GM18951 (cell line): ENCODE results near the gene GATAD2A.

ENCODE experiments used
- POLR2A ChIP-seq: IDR thresholded peaks from 4 replicates; pipeline ENCODE4 v1.6.1; 2011; ENCODE audit warnings: mild to moderate bottlenecking; ENCODE audit not compliant: insufficient read length, insufficient read depth; ENCODE audit errors: extremely low read depth
- in situ Hi-C: fragments of 300-500 bp; cut with MboI; formaldehyde crosslinking; loops from one replicate; pipeline ENCODE4 v1.12.0; 2022; ENCODE audit warnings: low sequenced_read_pairs, mixed read lengths, inconsistent platforms; ENCODE audit not compliant: unreplicated experiment

GATAD2A gene

GRCh38 chr19:19490214-19490968, 84.9 kb downstream of the GATAD2A start:
- in situ Hi-C loops, result loop anchor here (5.0 to 25.0 kb wide), 2 partner anchors 123 to 303 kb away; partner anchors contain the start of genes BORCS8 and RFXANK
- TF ChIP-seq POLR2A, result no peak

GRCh38 chr19:19491321-19492025, 86.0 kb downstream of the GATAD2A start:
- TF ChIP-seq POLR2A, result no peak
- in situ Hi-C loops, result loop anchor here (5.0 to 25.0 kb wide), 2 partner anchors 124 to 304 kb away; partner anchors contain the start of genes BORCS8 and RFXANK

DNA sequence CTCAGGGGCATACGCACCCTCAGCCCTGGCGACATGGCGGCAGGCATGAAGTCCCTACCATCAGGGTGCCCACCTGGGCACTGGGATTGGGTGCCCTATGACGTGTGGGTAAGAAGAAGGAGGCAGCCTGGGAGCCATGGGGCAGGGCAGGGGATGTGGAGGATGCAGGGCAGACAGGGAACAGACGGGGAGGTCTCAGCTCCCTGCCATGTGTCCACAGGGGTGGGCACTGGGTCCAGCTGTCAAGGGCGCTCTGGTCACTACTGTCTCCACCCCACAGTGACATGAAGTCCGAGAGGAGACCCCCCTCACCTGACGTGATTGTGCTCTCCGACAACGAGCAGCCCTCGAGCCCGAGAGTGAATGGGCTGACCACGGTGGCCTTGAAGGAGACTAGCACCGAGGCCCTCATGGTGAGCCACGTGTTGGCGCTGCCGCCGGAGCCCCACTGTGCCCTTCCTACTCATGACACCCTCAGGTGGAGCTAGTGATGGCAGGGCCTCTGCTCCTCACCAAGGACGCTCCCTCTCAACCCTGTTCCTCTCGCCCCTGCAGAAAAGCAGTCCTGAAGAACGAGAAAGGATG, 86.6 kb downstream of the GATAD2A start:
- in situ Hi-C loops, result loop anchor here (5.0 to 25.0 kb wide), 2 partner anchors 125 to 305 kb away; partner anchors contain the start of genes BORCS8 and RFXANK
- no peak for TF ChIP-seq POLR2A

DNA sequence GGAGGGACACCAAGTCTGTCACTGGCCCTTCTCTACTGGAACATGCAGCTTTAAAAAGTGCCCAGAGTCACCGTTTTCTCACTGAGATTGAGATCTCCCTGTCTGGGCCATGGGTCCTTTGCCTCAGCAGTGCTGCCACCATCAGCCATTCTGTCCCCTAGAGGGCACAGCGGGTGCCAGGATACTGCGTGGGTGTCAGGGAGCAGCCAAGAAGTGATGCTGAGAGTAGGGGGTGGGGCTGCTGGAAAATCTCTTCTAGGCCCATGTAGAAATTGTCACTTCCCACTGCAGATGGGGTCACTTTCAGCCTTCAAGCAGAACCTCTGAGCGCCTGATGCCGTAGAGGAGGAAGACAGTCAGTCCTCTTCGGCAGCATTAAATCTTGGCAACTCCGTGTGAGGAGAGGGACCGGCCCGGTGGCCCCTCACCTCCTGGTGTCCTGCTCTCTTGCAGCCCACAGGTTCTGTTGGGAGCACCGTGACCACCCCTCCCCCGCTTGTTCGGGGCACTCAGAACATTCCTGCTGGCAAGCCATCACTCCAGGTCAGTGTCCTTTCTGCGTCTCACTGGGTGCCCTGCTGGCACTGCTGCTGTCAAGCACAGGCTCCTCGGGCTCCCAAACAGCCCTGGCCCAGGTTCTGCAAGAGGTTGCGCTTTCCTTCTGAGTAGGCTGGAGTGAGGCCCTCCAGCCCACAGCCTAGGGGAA, 88.5 kb downstream of the GATAD2A start:
- in situ Hi-C loops, result loop anchor here (5.0 to 25.0 kb wide), 2 partner anchors 127 to 307 kb away; partner anchors contain the start of genes BORCS8 and RFXANK
- no peak for TF ChIP-seq POLR2A

DNA sequence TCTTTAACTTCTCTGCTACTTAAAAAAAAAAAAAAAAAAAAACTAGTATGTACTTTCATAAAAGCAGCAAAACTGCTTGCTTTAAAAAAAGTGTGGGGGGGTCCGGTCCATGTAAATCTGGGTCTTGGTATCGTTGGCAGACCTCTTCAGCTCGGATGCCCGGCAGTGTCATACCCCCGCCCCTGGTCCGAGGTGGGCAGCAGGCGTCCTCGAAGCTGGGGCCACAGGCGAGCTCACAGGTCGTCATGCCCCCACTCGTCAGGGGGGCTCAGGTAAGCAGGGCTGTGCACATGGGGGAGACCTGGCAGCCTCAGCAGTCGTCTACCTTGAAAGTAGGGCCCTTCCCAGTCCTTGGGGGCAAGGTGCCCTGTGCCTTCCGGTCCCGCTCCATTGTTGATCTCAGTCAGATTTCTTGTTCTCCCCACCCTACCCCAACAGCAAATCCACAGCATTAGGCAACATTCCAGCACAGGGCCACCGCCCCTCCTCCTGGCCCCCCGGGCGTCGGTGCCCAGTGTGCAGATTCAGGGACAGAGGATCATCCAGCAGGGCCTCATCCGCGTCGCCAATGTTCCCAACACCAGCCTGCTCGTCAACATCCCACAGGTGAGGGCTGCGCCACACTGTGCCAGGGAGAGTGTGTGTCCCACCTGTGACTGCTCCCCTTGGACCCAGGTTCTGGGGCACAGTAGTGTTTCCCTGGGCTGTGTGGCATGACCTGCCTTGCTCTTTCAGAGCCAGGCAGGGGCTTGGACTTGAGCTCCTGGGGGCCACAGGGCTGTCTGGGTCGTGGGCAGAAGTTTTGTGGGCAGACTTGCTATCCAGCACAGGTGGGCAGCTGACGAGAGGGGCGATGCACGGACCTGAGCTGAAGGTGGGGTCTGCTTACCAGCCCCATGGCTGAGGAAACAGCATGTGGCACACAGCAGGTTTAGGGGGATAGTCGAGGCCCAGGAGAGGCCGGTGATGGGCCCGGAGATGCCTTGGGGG, 90.4 kb downstream of the GATAD2A start:
- in situ Hi-C loops, result loop anchor here (25.0 kb wide), 1 partner anchor 309 kb away; the partner anchor contains the start of genes BORCS8 and RFXANK

DNA sequence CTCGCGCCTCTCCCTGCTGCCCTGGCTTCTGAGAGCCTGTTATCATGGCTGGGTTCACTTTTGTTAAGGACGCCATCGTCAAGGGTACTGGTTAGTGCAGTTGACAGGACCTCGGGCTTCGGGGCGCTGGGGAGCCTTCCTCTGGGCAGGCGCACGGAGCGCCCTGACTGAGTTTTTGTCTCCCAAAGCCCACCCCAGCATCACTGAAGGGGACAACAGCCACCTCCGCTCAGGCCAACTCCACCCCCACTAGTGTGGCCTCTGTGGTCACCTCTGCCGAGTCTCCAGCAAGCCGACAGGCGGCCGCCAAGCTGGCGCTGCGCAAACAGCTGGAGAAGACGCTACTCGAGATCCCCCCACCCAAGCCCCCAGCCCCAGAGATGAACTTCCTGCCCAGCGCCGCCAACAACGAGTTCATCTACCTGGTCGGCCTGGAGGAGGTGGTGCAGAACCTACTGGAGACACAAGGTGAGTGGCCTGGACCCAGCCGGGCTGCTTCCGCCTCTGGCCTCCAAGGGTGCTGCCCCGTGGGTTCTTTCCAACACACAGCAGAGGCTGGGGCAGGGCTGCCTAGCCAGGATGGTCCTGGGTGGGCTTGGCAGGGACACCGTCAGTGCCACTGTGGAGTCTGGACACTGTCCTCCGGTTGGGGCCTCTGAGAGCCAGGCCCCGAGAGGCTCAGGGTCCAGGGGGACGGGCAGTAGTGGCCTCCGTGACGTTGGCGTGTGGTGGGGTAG, 92.9 kb downstream of the GATAD2A start:
- in situ Hi-C loops, result loop anchor here (25.0 kb wide), 1 partner anchor 311 kb away; the partner anchor contains the start of genes BORCS8 and RFXANK
- TF ChIP-seq POLR2A, result no peak

More for the DNA sequence above, 90.4 kb downstream of the GATAD2A start:
- no peak for TF ChIP-seq POLR2A

GRCh38 chr19:19499272-19499995, 94.0 kb downstream of the GATAD2A start:
- in situ Hi-C loops, result loop anchor here (25.0 kb wide), 1 partner anchor 312 kb away; the partner anchor contains the start of genes BORCS8 and RFXANK
- TF ChIP-seq POLR2A, result no peak

DNA sequence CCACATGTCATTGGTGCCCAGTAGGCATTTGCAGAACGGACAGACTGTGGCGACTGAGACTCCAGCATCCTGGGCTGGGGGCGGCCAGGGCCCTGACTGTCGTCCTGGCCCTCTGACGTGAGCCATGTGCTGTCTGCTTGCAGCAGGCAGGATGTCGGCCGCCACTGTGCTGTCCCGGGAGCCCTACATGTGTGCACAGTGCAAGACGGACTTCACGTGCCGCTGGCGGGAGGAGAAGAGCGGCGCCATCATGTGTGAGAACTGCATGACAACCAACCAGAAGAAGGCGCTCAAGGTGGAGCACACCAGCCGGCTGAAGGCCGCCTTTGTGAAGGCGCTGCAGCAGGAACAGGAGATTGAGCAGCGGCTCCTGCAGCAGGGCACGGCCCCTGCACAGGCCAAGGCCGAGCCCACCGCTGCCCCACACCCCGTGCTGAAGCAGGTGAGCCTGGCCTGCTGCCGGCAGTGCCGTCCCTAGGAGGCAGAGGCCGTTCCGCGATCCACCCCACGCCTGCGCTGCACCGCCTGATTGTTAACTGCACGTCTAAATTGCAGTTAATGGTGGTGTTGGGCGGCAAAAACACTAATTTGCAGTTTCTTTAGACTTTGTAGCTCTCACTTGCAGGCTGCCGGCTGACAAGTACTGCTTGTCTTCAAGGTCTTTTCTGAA, 95.6 kb downstream of the GATAD2A start:
- in situ Hi-C loops, result no loop called here
- no peak for TF ChIP-seq POLR2A

GRCh38 chr19:19501798-19502197, 96.3 kb downstream of the GATAD2A start:
- no peak for TF ChIP-seq POLR2A
- in situ Hi-C loops, result no loop called here

GRCh38 chr19:19502281-19502680, 96.8 kb downstream of the GATAD2A start:
- in situ Hi-C loops, result no loop called here

More at GRCh38 chr19:19502281-19502680, 96.8 kb downstream of the GATAD2A start:
- no peak for TF ChIP-seq POLR2A
